ENCODE measurements around the gene SLC44A5.

SLC44A5 gene

GRCh38 chr1:75174031-75174760 lies 436.7 kb downstream of the SLC44A5 start:
- no peak for DNase-seq (ENCODE audit: low read depth)

- no peak for DNase-seq (ENCODE audit: low read depth)
Measured at GRCh38 chr1:75172556-75172955, 438.4 kb downstream of the SLC44A5 start.

- DNase-seq (ENCODE audit: low read depth): no peak
Measured at GRCh38 chr1:75171876-75172275, 439.0 kb downstream of the SLC44A5 start.

- DNase-seq (ENCODE audit: low read depth): no peak
Measured at GRCh38 chr1:75170981-75171380, 439.9 kb downstream of the SLC44A5 start.

GRCh38 chr1:75170011-75170410 lies 440.9 kb downstream of the SLC44A5 start:
- DNase-seq (ENCODE audit: low read depth): no peak

GRCh38 chr1:75166821-75167220 lies 444.1 kb downstream of the SLC44A5 start:
- DNase-seq (ENCODE audit: low read depth): no peak

- no peak for DNase-seq (ENCODE audit: low read depth)
Measured at GRCh38 chr1:75165264-75165663, 445.6 kb downstream of the SLC44A5 start.

GRCh38 chr1:75159154-75159553 lies 451.8 kb downstream of the SLC44A5 start:
- DNase-seq (ENCODE audit: low read depth): no peak
